ENCODE data around the gene ADAMTSL1.

DNA sequence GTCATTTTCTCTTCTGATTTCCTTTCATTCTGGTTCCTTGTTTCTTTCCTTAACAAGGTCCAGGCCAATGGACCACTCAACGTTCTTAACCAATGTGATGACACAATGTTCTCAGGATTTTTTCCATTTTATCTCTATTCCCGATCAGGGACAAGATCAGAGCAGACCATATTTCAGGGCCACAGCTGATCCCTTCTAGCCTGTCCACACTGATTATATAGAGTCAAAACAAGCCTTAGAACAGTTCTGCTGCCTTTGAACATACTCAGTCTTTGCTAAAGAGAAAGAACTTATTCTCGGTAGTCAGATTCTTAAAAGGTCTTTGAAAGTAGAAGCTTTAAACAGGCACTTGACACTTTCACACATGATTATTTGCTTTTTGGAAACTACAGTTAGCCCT is 188.4 kb downstream of the ADAMTSL1 start:
- TF ChIP-seq CTCF (IDR thresholded peaks at IDR 0.05; ENCODE audit: insufficient read depth, low read length, poor library complexity, severe bottlenecking) (no peak), EZH2phosphoT487 (conservative IDR thresholded peaks at IDR 0.05; ENCODE audit: low read length) (no peak)

Data from SU-DHL-6 (cell line).